ENCODE results near the gene JMJD7. TPM values are rescaled to one million over a fixed set of nuclear protein-coding genes. Genes with fewer than 3 reads are reported as not detected.

Gene JMJD7
- total RNA-seq, 4 donors from 2014 or later = 18.8 to 36.6 (median 28.3) TPM

- no peak for DNase-seq
- Histone ChIP-seq H3K27me3 (no peaks in the 10 kb centered on the region), H3K4me3 (replicated peaks in 1 of 3) (no peak overlapping the region), H3K9me3 (no peaks in the 10 kb centered on the region), H3K27ac (no peak overlapping the region), H3K36me3 (peaks cover 30 to 56% of the 10 kb centered on the region in 2 donors), H3K4me1 (peaks cover 3 to 4% of the 10 kb centered on the region in 2 donors)
- WGBS, 2 donors = 95 to 100% methylated on average over 3 to 6 of the region's 6 CpGs
- intact Hi-C loops (cut with DNase I) = loop anchor here (5.0 kb wide), 1 partner anchor 80 kb away; no protein-coding TSS in a partner anchor
- TF ChIP-seq CTCF (IDR thresholded peaks at IDR 0.05) = no peak
- no peak for TF ChIP-seq POLR2A (IDR thresholded peaks at IDR 0.05)
Observed at GRCh38 chr15:41822471-41822870, 5.4 kb upstream of the JMJD7 start.

- Histone ChIP-seq H3K9me3 (no peaks in the 10 kb centered on the region), H3K4me3 (replicated peaks in 1 of 3) (no peak overlapping the region), H3K27me3 (no peaks in the 10 kb centered on the region), H3K36me3 (peaks cover 25 to 51% of the 10 kb centered on the region in 2 donors), H3K27ac (no peak overlapping the region), H3K4me1 (peaks cover 4 to 5% of the 10 kb centered on the region in 2 donors)
- intact Hi-C loops (cut with DNase I) = loop anchor here (5.0 kb wide), 1 partner anchor 79 kb away; no protein-coding TSS in a partner anchor
- TF ChIP-seq POLR2A (IDR thresholded peaks at IDR 0.05) (no peak), CTCF (IDR thresholded peaks at IDR 0.05) (no peak)
- WGBS, 2 donors = 86 to 89% methylated on average over 1 to 2 of the region's 6 CpGs
- DNase-seq = no peak
Observed at GRCh38 chr15:41822957-41823356, 4.9 kb upstream of the JMJD7 start.

GRCh38 chr15:41823502-41823901 lies 4.4 kb upstream of the JMJD7 start:
- Histone ChIP-seq H3K4me3 (replicated peaks in 1 of 3) (no peak overlapping the region), H3K36me3 (peaks cover 21 to 46% of the 10 kb centered on the region in 2 donors), H3K27ac (no peak overlapping the region), H3K9me3 (no peaks in the 10 kb centered on the region), H3K27me3 (no peaks in the 10 kb centered on the region), H3K4me1 (peaks cover 4 to 5% of the 10 kb centered on the region in 2 donors)
- WGBS, 2 donors = 93 to 94% methylated on average over 6 to 11 of the region's 11 CpGs
- TF ChIP-seq POLR2A (IDR thresholded peaks at IDR 0.05) = no peak
- TF ChIP-seq CTCF (IDR thresholded peaks at IDR 0.05) = no peak
- DNase-seq = no peak
- intact Hi-C loops (cut with DNase I) = loop anchor here (5.0 kb wide), 1 partner anchor 79 kb away; no protein-coding TSS in a partner anchor

- H3K36me3 ChIP-seq = peaks cover 21 to 40% of the 10 kb centered on the region in 2 donors
- intact Hi-C loops (cut with DNase I) = loop anchor here (5.0 kb wide), 1 partner anchor 78 kb away; no protein-coding TSS in a partner anchor
- no peak for TF ChIP-seq POLR2A (IDR thresholded peaks at IDR 0.05)
- TF ChIP-seq CTCF (IDR thresholded peaks at IDR 0.05) = no peak
- no peaks in the 10 kb centered on the region for H3K9me3 ChIP-seq
- WGBS, 2 donors = 95 to 97% methylated on average over 13 to 18 of the region's 19 CpGs
- no peak overlapping the region for H3K4me3 ChIP-seq (replicated peaks in 1 of 3)
- no peak overlapping the region for H3K27ac ChIP-seq
- DNase-seq = no peak
- no peaks in the 10 kb centered on the region for H3K27me3 ChIP-seq
- H3K4me1 ChIP-seq = peaks cover 6 to 11% of the 10 kb centered on the region in 2 donors
Observed at GRCh38 chr15:41824062-41824745, 3.7 kb upstream of the JMJD7 start.

GRCh38 chr15:41825145-41825544 lies 2.7 kb upstream of the JMJD7 start:
- H3K27ac ChIP-seq = no peak overlapping the region
- H3K27me3 ChIP-seq = no peaks in the 10 kb centered on the region
- TF ChIP-seq CTCF (IDR thresholded peaks at IDR 0.05) = no peak
- no peak for TF ChIP-seq POLR2A (IDR thresholded peaks at IDR 0.05)
- WGBS, 2 donors = 74 to 75% methylated on average over 9 of the region's 10 CpGs
- H3K4me1 ChIP-seq = peaks cover 11 to 19% of the 10 kb centered on the region in 2 donors
- H3K36me3 ChIP-seq = peaks cover 21 to 32% of the 10 kb centered on the region in 2 donors
- no peak overlapping the region for H3K4me3 ChIP-seq (replicated peaks in 1 of 3)
- no peak for DNase-seq
- intact Hi-C loops (cut with DNase I) = no loop called here
- H3K9me3 ChIP-seq = no peaks in the 10 kb centered on the region

All from thyroid gland (tissue), 4 donors.